Esophagus muscularis mucosa (tissue), 3 donors: ENCODE measurements around the gene HCK.

ENCODE experiments used
- CTCF ChIP-seq, 3 experiments: fragments of 200-600 bp in 2 of 3; fragments of 450-650 bp in 1 of 3; sonication (generic) in 2 of 3; IDR thresholded peaks; one replicate each; pipeline ENCODE4 v1.5.1; 2017 to 2019; ENCODE audit warnings: antibody characterized with exemption in 3 of 3, mild to moderate bottlenecking in 2 of 3, moderate library complexity in 1 of 3
- POLR2A ChIP-seq: fragments of 450-650 bp; IDR thresholded peaks from one replicate; pipeline ENCODE4 v1.6.1; 2017; ENCODE audit warnings: antibody characterized with exemption, moderate library complexity, mild to moderate bottlenecking, low read depth
- POLR2AphosphoS5 ChIP-seq, 2 donors: sonication (generic); formaldehyde crosslinking; IDR thresholded peaks; one replicate each; pipeline ENCODE4 v1.6.1; 2017; ENCODE audit warnings: antibody characterized with exemption in 2 of 2

GRCh38 chr20:32072168-32072750 is 20.2 kb downstream of the HCK start:
- TF ChIP-seq CTCF (IDR thresholded peaks at IDR 0.05) (no peak), POLR2A (no peak), POLR2AphosphoS5 (IDR thresholded peaks at IDR 0.05) (no peak)
